Measurements from ENCODE around the gene SKP2.
A peak's percentile ranks its signal among the peaks of the same experiment; 100 is the strongest.
"Not testable (repeated sequence)": the region's sequence is repeated elsewhere in the genome, so short reads cannot be mapped to it uniquely, and the experiment has no call there.

SKP2 gene

GRCh38 chr5:36158144-36158543, 6.2 kb downstream of the SKP2 start:
- no peak for DNase-seq (ENCODE audit: low spot score)

DNA sequence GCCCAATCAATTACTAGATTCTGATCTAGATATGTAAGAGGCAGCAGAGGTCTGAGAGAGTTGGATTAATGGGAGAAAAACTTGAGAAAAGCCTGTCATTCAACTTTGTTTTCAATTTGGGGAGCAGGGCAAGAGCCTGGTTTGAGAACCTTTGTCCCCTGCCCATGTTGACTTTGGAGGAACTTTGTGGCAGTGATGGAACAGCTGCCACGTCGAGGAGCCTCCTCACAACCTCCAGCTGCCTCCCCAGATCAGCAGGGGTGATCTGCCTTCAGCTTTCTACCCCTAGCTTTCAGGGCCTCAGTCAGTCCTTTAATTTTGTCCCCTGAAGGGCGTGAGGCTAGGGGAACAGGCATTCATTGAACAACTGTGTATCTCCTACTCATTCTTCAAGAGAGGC, 8.7 kb downstream of the SKP2 start:
- no peak for DNase-seq (ENCODE audit: low spot score)

DNA sequence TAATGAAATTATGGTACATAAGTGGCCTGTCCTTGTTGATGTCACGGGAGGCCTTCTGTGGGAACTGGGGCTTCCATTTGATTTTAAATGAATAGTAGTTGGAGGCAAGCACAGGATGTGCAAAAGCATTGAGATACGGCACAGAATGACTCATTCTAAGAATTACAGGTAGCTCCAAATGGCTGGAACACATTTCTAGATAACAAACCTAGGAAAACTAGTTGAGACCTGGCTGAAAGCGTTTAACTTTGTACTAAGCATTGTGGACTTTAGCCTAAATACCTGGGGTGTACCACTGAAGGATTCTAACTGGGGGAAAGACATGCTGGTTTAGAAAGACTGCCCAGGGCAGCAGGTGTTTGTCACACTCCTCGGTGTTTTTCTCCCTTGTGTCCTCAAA, 9.4 kb downstream of the SKP2 start:
- no peak for DNase-seq (ENCODE audit: low spot score)

- no peak for DNase-seq (ENCODE audit: low spot score)
These were observed 11.0 kb downstream of the SKP2 start for GRCh38 chr5:36162810-36163486.

DNA sequence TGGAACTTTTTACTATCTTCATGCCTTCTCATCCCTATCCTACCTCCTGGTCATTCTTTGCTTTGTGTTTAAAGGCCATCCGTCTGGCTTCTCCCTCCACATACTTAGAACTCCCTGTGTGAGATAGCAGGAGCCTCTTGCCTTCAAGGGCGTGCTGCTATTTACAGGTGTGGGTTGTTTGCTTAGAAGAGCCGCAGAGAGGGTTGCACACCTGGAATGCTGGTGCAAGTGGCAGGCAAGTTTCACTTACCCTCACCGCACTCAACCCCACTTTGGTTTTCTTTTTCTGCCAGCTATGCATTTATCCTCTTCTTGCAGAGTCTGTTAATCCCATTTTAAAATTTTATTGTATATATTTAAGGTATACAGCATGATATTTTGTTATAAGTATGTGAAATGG, 12.6 kb downstream of the SKP2 start:
- DNase-seq (ENCODE audit: low spot score), result no peak

- DNase-seq (ENCODE audit: low spot score), result no peak
These were observed 16.8 kb downstream of the SKP2 start for GRCh38 chr5:36168737-36169136.

- DNase-seq (ENCODE audit: low spot score), result no peak
These were observed 19.0 kb downstream of the SKP2 start for GRCh38 chr5:36170832-36171424.

DNA sequence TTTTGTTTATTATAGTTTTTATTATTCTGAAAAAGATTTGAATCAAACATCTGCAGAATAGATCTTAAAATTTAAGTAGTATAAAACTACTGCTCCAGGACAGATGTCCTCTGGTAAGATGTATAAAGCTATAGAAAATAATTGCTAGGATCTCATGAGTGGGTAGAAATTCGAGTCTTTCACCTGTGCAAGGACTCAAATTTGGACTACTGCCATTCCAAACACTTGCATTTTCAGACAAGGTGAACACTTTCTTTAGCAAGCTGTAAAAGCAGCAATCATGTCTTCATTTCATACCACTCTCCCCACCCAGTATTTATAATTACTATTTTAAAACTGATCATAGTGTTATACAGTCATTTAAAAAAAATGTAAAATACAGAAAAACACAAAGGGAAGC, 20.7 kb downstream of the SKP2 start:
- DNase-seq (ENCODE audit: low spot score), result no peak

DNA sequence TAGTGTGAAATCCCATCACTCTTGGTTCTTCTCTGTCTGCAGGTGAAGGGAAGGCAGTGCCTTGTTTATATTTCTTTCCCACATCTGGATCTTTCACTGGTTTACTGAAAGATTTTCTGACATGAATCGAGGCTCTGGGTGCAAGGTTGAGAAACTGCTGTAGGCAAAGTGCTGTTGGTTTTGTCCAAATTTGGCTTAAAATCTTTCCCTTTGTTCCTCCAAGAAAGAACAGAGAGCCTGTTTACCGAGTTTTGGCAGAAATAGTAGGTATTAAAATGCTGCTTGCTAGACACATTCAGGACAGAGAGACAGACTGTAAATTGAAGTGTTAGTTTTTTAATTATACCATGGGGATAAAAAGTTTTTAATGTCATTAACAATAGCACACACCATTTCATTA, 21.5 kb downstream of the SKP2 start:
- no peak for DNase-seq (ENCODE audit: low spot score)

- DNase-seq (ENCODE audit: low spot score), result no peak
These were observed 22.2 kb downstream of the SKP2 start for GRCh38 chr5:36174119-36174518.

- no peak for DNase-seq (ENCODE audit: low spot score)
These were observed 23.1 kb downstream of the SKP2 start for GRCh38 chr5:36175043-36175442.

DNA sequence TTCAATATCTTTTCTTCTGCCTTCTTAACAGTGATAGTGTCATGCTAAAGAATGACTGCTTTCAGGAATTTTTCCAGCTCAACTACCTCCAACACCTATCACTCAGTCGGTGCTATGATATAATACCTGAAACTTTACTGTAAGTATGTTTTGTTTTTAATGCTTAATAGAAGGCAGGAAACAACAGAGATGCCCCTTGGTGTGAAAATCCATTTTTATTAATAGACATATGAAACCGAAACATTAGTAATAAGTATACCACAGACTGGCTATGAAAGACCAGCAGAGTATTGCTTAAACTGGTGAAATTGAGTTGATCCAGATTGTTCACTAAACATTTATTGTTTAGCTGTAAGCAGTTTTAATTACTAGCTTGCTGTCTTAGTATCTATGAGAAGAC, 25.2 kb downstream of the SKP2 start:
- no peak for DNase-seq (ENCODE audit: low spot score)

DNA sequence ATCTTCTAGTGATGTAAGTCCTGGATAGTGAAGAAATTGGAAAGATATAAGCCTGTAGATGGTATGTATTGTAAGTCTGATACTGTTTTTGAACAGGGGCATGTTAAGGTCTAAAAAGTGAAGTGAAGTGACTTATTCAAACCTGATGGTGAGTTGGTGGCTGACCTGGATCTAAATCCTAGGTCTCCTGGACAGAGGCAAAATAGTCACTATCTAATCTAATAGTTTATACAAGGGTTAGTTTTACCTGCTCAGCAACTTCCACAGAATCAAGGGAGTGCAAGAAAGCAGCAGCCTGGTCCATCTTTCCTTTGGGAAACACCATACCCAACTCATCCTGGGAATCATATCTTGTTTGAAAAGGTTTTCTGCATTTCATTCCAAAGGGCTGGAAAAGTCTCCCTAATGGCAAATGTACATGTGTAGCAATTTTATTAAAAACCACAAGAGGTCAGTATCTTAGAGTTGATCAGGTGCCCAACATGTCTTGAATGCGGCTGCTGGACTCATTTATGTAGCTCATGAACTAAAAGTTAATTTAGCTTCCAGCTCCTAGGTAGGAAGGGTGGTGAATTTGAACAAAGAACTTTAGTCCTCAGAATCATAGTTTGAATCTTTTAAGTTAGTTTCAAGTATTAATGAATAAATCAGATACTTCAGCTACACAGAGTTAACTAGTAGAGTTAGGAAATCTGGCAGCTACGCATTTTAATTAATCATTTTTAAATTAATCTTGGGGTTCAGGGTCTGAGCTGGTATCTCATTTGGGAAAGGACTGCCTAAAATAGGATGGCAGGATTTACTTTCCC, 26.0 kb downstream of the SKP2 start:
- peak; percentile 40 for DNase-seq (ENCODE audit: low spot score)

DNA sequence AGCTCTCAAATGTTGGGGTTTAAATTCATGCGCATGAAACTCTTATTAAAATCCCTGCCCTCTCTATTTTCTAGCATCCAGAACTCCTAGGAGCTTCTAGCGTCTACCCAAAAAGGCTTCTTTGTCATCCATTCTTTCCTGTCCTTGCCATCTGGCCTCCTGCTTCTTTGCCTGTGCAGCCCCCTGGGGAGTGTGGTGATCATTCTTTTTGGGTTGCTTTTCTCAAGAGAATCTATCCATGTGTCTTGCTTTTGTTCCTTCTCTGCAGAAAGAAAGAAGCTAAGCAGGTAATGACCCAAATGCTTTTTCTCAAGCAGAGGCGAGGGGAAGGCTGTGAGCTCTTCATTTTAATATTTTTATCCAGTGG, 26.6 kb downstream of the SKP2 start:
- no peak for DNase-seq (ENCODE audit: low spot score)

- no peak for DNase-seq (ENCODE audit: low spot score)
These were observed 28.0 kb downstream of the SKP2 start for GRCh38 chr5:36179950-36180349.

DNA sequence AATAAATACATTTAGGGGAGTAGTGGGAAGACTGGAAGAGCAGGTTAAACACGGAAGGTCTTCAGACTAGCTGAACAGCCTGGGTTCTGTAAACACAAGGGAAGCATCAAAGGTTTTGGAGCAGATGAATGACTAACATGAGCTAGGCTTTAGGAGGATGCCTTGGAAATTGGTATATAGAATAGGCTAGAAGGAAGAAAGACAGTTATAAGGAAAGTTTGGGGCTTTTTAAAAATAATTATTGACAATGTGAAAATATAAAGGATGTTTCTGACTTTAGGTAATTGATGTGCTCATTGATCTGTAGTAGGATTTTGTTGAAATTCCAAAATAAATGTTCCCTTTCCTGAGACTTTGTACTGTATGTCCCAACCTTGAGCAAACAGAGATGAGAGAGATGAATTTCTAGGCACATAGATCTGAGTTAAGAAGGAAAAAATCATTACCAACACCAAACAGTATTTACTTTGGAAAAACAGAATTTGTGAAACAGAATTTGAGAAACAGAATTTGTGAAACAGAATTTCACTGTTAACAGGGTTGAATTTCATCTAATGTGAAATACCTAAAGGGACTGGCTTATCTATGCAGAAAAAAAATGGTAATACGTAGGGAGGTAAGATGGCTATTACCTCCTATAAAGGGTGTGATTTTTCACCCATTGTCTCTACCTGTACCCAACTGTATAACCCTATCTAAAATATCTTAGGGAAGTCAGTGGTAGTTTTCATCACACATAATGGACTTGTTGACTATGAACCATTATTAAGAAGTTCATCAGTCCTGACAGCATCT, 28.8 kb downstream of the SKP2 start:
- no peak for DNase-seq (ENCODE audit: low spot score)

DNA sequence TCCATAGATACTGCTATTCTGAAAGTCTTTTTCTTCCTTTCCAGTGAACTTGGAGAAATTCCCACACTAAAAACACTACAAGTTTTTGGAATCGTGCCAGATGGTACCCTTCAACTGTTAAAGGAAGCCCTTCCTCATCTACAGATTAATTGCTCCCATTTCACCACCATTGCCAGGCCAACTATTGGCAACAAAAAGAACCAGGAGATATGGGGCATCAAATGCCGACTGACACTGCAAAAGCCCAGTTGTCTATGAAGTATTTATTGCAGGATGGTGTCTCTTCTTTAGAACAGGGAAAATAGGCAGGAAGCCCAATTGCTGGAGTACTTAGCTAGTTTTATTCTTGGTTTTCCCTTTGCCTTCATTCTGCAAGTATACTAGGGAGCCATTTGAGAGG, 29.9 kb downstream of the SKP2 start:
- DNase-seq (ENCODE audit: low spot score), result no peak

DNA sequence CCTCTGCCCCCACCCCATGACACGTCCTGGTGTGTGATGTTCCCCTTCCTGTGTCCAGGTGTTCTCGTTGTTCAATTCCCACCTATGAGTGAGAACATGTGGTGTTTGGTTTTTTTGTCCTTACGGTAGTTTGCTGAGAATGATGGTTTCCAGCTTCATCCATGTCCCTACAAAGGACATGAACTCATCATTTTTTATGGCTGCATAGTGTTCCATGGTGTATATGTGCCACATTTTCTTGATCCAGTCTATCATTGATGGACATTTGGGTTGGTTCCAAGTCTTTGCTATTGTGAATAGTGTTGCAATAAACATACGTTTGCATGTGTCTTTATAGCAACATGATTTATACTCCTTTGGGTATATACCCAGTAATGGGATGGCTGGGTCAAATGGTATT, 32.5 kb downstream of the SKP2 start:
- not testable (repeated sequence) for DNase-seq (ENCODE audit: low spot score)

DNA sequence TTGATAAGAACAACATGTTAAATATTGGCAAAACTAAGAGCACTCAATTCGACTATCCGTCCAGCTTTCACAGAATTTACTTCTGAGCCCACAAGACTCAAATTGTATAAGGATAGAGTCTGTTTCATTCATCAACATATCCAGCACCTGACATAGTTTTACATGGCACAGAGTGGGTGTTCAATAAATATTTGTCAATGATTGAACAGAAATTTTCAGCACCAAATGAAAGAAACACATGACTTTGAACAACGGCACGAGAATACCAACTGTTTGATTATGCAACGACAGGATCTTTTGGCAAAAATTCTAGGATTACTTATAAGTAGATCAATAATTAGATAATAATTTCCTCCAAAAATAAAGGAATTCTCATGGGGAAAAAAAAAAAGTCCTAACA, 41.8 kb downstream of the SKP2 start:
- DNase-seq (ENCODE audit: low spot score), result no peak

DNA sequence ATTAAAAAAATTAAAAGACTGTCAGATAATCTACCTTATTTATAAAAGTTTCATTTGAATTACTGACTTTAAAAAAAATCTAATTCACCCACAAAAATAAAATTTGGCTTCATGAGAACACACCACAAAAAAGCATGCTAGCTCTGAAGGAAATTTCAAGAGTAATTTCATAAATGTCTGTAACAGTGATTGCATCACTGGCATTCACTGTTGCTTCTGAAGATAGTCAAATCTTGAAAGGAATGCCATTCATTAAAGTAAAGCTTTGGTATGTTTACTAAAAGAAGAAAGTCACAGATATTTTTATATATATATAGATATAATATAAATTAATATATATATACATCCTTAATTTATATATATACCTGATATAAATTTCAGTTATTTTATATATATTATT, 46.4 kb downstream of the SKP2 start:
- no peak for DNase-seq (ENCODE audit: low spot score)

GRCh38 chr5:36198783-36199182, 46.9 kb downstream of the SKP2 start:
- not testable (repeated sequence) for DNase-seq (ENCODE audit: low spot score)

GRCh38 chr5:36199620-36200019, 47.7 kb downstream of the SKP2 start:
- DNase-seq (ENCODE audit: low spot score), result no peak

- no peak for DNase-seq (ENCODE audit: low spot score)
These were observed 48.6 kb downstream of the SKP2 start for GRCh38 chr5:36200513-36200912.
